Ishikawa (cell line): ENCODE results near the gene ZER1.

ENCODE experiments used
- CEBPB ChIP-seq: IDR thresholded peaks from 2 replicates; pipeline ENCODE4 v1.6.1; 2012
- CREB1 ChIP-seq: IDR thresholded peaks from 2 replicates; pipeline ENCODE4 v1.6.1; 2012; ENCODE audit warnings: low read depth
- EGR1 ChIP-seq: IDR thresholded peaks from 2 replicates; pipeline ENCODE4 v1.6.1; 2012
- EP300 ChIP-seq: IDR thresholded peaks from 2 replicates; pipeline ENCODE4 v1.6.1; 2012; ENCODE audit warnings: borderline replicate concordance
- FOXM1 ChIP-seq: IDR thresholded peaks from 2 replicates; pipeline ENCODE4 v1.6.1; 2012; ENCODE audit warnings: low read depth, borderline replicate concordance
- NFIC ChIP-seq: IDR thresholded peaks from 2 replicates; pipeline ENCODE4 v1.6.1; 2012
- RAD21 ChIP-seq: IDR thresholded peaks from 2 replicates; pipeline ENCODE4 v1.6.1; 2012; ENCODE audit warnings: low read depth
- TAF1 ChIP-seq: IDR thresholded peaks from 2 replicates; pipeline ENCODE4 v1.6.1; 2012; ENCODE audit warnings: low read depth, mild to moderate bottlenecking
- TCF12 ChIP-seq: IDR thresholded peaks from 2 replicates; pipeline ENCODE4 v1.6.1; 2012; ENCODE audit warnings: low read depth
- TEAD4 ChIP-seq: IDR thresholded peaks from 2 replicates; pipeline ENCODE4 v1.6.1; 2012
- YY1 ChIP-seq: IDR thresholded peaks from 2 replicates; pipeline ENCODE4 v1.6.1; 2012; ENCODE audit warnings: low read depth
- ZBTB7A ChIP-seq: IDR thresholded peaks from 2 replicates; pipeline ENCODE4 v1.6.1; 2012; ENCODE audit warnings: low read depth
- TF ChIP-seq, protein P1 (sequence below): IDR thresholded peaks from 2 replicates; pipeline ENCODE4 v1.6.1; 2012
- TF ChIP-seq, protein P2 (sequence below): IDR thresholded peaks from 2 replicates; pipeline ENCODE4 v1.6.1; 2012; ENCODE audit warnings: low read depth, mild to moderate bottlenecking
- TF ChIP-seq, protein P3 (sequence below): IDR thresholded peaks from 2 replicates; pipeline ENCODE4 v1.6.1; 2012

Gene ZER1

DNA sequence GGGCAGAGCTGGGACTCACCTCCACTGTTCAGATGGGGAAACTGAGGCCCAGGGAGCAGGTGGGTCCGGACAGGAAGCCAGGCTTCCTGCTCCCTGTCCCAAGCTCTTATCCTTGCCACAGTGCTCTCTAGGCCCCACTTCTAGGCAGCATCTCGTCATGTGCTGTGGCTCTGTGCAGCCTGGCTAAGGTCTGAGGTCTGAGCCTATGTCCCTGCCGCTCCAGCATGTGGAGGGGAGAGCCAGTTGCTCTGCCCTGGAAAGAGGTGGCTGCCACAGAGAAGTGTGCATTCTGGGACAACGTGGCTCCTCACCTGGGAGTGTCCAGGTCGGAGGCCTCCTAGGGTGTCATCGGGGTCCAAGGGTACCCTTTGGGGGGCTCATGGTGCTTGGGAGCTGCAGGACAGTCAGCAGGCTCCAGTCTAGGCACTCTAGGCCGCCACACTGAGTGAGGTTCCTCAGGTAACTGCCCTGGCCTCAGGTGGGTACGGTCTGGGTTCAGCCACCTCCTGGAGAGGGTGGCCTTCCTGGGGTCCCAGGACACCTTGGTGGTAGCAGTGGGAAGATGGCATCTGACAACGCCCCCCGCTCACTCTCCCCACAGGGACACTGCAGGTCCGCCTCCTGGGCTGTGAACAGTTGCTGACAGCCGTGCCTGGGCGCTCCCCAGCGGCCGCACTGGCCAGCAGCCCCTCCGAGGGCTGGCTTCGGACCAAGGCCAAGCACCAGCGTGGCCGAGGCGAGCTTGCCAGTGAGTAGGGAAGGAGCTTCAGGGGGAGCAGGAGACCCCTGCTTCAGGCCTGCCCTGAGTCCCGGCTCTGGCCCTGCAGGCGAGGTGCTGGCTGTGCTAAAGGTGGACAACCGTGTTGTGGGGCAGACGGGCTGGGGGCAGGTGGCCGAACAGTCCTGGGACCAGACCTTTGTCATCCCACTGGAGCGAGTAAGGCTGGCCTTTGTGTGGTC lies 59.0 kb downstream of the ZER1 start:
- TF ChIP-seq CREB1 (no peak), ZBTB7A (no peak), TEAD4 (no peak)
- TF ChIP-seq, protein P1, sequence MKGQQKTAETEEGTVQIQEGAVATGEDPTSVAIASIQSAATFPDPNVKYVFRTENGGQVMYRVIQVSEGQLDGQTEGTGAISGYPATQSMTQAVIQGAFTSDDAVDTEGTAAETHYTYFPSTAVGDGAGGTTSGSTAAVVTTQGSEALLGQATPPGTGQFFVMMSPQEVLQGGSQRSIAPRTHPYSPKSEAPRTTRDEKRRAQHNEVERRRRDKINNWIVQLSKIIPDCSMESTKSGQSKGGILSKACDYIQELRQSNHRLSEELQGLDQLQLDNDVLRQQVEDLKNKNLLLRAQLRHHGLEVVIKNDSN = no peak

DNA sequence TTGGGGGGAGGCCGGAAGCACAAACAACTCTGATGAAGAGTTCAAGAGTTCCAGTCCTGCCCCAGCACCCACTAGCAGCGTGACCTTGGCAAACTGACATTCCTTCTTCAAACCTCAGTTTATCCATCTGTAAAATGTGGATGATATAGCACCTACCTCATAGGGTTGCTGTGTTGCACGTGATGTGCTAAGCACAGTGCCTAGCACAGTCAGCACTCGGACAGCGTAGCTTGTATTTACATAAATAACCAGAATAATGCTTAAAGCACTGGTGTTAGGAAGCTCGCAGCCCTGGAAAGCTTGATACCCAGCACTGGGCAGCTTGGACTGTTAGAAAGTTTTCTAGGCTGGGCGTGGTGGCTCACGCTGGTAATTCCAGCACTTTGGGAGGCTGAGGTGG lies 64.3 kb downstream of the ZER1 start:
- TF ChIP-seq, protein P2, sequence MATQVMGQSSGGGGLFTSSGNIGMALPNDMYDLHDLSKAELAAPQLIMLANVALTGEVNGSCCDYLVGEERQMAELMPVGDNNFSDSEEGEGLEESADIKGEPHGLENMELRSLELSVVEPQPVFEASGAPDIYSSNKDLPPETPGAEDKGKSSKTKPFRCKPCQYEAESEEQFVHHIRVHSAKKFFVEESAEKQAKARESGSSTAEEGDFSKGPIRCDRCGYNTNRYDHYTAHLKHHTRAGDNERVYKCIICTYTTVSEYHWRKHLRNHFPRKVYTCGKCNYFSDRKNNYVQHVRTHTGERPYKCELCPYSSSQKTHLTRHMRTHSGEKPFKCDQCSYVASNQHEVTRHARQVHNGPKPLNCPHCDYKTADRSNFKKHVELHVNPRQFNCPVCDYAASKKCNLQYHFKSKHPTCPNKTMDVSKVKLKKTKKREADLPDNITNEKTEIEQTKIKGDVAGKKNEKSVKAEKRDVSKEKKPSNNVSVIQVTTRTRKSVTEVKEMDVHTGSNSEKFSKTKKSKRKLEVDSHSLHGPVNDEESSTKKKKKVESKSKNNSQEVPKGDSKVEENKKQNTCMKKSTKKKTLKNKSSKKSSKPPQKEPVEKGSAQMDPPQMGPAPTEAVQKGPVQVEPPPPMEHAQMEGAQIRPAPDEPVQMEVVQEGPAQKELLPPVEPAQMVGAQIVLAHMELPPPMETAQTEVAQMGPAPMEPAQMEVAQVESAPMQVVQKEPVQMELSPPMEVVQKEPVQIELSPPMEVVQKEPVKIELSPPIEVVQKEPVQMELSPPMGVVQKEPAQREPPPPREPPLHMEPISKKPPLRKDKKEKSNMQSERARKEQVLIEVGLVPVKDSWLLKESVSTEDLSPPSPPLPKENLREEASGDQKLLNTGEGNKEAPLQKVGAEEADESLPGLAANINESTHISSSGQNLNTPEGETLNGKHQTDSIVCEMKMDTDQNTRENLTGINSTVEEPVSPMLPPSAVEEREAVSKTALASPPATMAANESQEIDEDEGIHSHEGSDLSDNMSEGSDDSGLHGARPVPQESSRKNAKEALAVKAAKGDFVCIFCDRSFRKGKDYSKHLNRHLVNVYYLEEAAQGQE = peak; percentile 18; the same call in 1 of the 2 replicates
- no peak for TF ChIP-seq ZBTB7A

DNA sequence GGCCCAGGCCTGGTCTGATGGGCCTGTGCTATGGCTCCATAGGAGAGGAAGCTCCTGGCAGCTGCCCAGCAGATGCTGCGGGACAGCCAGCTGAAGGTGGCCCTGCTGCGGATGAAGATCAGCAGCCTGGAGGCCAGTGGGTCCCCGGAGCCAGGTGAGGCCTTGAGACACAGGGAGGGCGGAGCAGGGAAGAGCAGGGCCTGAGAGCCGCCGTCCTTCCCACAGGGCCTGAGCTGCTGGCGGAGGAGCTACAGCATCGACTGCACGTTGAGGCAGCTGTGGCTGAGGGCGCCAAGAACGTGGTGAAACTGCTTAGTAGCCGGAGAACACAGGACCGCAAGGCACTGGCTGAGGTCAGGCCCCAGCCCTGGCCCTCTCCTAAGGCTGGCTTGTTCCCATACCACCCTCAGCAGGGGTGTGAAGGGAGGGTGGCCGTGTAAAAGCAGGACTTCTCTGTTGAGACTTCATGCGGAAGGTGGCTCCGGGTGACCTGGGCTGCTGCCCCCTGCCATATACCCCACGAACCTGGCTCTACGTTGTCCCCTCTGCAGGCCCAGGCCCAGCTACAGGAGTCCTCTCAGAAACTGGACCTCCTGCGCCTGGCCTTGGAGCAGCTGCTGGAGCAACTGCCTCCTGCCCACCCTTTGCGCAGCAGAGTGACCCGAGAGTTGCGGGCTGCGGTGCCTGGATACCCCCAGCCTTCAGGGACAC lies 64.9 kb downstream of the ZER1 start:
- TF ChIP-seq NFIC (no peak), TCF12 (no peak), CREB1 (no peak), TEAD4 (no peak), EGR1 (no peak), CEBPB (no peak), YY1 (no peak), EP300 (no peak), RAD21 (no peak), ZBTB7A (no peak), FOXM1 (no peak), TAF1 (no peak)
- TF ChIP-seq, protein P2 = no peak
- TF ChIP-seq, protein P3, sequence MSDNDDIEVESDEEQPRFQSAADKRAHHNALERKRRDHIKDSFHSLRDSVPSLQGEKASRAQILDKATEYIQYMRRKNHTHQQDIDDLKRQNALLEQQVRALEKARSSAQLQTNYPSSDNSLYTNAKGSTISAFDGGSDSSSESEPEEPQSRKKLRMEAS = no peak
- TF ChIP-seq, protein P1 = no peak

DNA sequence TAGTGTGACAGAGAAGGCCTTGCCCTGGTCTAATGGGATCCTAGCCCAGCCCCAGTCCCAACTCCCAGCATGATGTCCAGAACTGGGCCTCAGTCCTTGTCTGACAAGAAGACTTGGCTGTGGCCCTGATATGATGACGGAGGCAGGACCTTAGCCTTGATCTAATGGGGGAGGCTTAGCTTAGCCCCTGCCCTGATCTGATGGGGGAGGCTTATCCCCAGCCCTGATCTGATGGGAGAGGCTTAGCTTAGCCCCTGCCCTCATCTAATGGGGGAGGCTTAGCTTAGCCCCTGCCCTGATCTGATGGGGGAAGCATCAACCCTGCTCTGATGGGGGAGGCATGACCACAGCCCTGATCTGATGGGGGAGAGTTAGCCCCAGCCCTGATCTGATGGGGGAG lies 65.7 kb downstream of the ZER1 start:
- TF ChIP-seq EGR1 (no peak), ZBTB7A (no peak), CEBPB (no peak), CREB1 (no peak), NFIC (no peak)
- TF ChIP-seq, protein P3 = no peak
- TF ChIP-seq, protein P2 = no peak
